ENCODE results near the gene ZP4.

GRCh38 chr1:237879195-237879594, 11.5 kb downstream of the ZP4 start:
- TF ChIP-seq CTCF (IDR thresholded peaks at IDR 0.05 in 8 of 11, conservative IDR thresholded peaks at IDR 0.05 in 3 of 11): no peak
- TF ChIP-seq POLR2A (IDR thresholded peaks at IDR 0.05): no peak
